Measurements from ENCODE around the gene ABCB6. TPM values are rescaled to one million over a fixed set of nuclear protein-coding genes. Genes with fewer than 3 reads are reported as not detected.

ABCB6 gene
- total and polyA plus RNA-seq, 2 of the 8 experiments (the other 6 are each of a cell fraction or from before 2014, with no cell fraction given) = 44.9 to 50.6 TPM

DNA sequence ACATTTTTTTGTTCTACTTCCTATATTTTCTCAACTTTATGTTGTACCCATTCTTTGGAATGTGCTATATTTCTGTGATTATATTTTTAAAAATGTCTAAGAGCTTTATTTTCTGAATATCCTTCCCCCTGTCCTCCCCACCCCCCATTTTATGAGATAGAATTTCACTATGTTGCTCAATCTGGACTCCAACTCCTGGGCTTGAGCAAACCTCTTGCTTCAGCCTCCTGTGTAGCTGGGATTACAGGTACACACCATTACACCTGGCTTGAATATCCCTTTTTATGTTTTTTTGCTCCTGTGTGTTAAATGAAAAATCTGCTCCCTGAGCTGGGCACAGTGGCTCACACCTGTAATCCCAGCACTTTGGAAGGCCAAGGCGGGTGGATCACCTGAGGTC is 21.4 kb downstream of the ABCB6 start (continued):
- TF ChIP-seq EGR1 (IDR thresholded peaks at IDR 0.05; ENCODE audit: borderline replicate concordance, low read depth, low read length) (no peak), FOSL1 (IDR thresholded peaks at IDR 0.05; ENCODE audit: insufficient read depth, low read depth, low read length) (no peak), GABPA (IDR thresholded peaks at IDR 0.05; ENCODE audit: borderline replicate concordance, insufficient read depth, low read length) (no peak), SIX5 (IDR thresholded peaks at IDR 0.05; ENCODE audit: low read depth, low read length) (no peak), BACH1 (IDR thresholded peaks at IDR 0.05; ENCODE audit: low read length) (no peak)
- TF ChIP-seq, protein P1, sequence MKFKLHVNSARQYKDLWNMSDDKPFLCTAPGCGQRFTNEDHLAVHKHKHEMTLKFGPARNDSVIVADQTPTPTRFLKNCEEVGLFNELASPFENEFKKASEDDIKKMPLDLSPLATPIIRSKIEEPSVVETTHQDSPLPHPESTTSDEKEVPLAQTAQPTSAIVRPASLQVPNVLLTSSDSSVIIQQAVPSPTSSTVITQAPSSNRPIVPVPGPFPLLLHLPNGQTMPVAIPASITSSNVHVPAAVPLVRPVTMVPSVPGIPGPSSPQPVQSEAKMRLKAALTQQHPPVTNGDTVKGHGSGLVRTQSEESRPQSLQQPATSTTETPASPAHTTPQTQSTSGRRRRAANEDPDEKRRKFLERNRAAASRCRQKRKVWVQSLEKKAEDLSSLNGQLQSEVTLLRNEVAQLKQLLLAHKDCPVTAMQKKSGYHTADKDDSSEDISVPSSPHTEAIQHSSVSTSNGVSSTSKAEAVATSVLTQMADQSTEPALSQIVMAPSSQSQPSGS (IDR thresholded peaks at IDR 0.05; ENCODE audit: low read length) = no peak

Data from H1 (cell line).